GM21526 (cell line): Measurements from ENCODE around the gene FAM124A.

Experiments used
- ATAC-seq: cut with Tn5 transposase; IDR thresholded peaks from one replicate; pipeline ENCODE4 v1.9.1; 2021; ENCODE audit warnings: moderate library complexity; ENCODE audit not compliant: unreplicated experiment, low FRiP score

Gene FAM124A, protein sequence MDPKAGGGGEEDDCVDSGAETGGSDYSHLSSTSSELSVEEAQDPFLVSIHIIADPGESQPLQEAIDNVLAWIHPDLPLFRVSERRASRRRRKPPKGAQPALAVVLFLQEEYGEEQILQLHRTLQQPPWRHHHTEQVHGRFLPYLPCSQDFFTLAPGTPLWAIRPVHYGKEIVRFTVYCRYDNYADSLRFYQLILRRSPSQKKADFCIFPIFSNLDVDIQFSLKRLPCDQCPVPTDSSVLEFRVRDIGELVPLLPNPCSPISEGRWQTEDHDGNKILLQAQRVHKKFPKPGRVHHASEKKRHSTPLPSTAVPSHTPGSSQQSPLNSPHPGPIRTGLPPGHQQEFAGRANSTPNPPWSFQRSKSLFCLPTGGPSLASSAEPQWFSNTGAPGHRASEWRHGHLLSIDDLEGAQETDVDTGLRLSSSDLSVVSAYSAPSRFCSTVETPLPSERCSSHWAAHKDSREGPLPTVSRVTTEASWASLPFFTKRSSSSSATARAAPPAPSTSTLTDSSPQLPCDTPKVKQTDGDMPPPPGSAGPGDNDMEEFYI

DNA sequence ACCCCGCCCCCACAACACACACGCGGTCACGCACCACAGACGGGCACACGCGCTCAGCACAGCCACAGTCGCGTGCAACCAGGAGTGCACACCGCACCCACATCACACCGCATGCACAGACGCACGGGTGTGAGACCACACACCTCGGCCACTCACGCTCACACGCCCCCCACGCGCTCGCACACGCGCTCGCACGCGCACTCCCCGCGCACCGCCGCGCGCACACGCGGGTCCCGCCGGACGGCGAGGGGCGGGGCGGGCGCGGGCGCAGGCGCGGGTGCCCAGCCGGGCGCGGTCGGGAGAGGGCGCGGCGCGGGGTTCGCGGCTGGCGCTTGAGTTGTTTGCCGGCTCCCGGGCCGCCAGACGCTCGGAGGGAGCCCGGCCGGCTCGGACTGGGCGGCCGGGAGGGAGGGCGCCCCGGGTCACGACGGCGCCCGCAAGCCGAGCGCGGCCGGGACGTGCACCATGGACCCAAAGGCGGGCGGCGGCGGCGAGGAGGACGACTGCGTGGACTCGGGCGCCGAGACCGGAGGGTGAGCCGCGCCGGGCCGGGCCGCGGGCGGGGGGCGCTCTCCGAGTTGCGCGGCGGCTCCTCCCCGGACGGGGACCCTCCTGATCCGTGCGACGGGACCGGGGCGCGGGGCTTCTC is at the start of gene FAM124A:
FAM124A (plus strand) TSS at position 362 of the 649 bp plus-strand sequence; CDS start at position 466, 104 bp downstream.
- ATAC-seq: peak; percentile 86

DNA sequence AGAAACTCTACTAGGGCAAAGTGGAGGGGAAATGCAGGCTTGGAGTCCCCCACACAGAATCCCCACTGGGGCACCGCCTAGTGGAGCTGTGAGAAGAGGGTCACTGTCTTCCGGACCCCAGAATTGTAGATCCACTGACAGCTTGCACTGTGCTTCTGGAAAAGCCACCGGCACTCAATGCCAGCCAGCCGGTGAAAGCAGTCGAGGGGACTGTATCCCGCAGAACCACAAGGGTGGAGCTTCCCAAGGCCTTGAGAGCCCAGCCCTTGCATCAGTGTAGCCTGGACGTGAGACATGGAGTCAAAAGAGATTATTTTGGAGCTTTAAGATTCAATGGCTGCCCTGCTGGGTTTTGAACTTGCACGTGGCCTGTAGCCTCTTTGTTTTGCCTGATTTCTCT is 47.2 kb upstream of the FAM124A start:
- no peak for ATAC-seq

- ATAC-seq: no peak
Observed at GRCh38 chr13:51175639-51176038, 46.6 kb upstream of the FAM124A start.

DNA sequence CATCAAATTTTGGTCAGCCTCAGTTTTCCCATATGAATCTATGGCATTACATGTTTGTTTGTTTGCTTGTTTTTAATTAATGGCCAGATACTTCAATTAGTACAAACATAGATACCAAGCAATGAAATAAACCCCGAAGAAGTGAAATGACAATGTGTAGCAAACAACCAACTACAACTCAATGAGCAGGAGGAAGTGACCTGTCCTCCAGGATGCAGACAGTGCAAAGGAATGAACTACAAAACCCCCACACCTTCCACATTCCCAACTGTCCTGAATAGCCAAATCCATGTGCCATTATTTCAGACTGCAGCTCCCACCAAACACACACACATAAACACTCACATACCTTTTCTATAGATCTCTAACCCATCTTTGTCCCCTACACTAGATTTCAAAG is 45.0 kb upstream of the FAM124A start:
- ATAC-seq: no peak

DNA sequence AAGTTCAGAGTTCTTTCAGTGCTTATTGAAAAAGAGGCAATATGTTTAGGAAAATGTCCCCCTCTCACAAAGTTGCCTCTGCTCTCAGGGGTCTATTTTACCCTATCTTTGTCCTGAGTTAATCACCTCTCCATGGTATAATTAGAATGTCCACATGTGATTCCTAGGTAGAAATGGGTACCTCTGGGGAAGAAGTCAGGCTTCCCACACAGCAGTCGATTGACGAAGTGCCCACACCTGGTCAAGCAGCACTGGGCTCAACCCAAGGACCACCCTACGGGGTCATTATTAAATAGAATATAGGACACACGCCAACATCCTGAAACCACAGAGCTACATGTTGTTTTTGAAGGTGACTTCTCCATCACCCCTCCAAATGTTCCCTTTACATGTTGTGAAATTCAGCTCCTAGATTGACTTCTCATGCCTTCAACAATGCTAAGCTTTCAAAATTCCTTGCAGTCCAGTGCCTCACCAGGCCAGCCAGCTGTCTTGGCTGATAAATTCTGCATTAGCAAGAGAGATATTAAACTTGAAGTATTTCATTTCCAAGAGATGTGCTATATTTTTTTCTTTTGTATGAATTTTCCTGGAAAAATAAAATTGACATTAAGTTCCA is 43.6 kb upstream of the FAM124A start:
- no peak for ATAC-seq

DNA sequence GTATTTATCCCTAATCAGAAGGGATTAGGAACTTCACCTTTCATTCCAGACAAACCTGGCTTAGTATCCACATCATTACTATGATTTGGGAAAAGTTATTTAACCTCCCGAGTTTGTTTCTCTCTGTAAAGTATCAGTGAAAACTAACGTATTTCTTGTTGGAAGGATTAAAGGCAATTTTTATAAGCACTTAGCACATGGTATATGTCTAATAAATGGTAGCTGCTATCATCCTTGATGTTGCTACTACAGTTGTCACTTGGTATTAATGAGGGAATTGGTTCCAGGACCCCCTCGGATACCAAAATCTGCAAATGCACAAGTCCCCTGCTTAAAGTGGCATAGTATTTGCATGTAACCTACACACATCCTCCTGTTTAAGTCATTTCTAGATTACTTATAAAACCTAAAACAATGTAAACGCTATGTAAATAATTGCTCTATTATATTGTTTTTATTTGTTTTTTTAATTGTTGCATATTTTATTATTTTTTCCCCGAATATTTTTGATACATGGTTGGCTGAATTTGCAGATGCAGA is 42.7 kb upstream of the FAM124A start:
- no peak for ATAC-seq

DNA sequence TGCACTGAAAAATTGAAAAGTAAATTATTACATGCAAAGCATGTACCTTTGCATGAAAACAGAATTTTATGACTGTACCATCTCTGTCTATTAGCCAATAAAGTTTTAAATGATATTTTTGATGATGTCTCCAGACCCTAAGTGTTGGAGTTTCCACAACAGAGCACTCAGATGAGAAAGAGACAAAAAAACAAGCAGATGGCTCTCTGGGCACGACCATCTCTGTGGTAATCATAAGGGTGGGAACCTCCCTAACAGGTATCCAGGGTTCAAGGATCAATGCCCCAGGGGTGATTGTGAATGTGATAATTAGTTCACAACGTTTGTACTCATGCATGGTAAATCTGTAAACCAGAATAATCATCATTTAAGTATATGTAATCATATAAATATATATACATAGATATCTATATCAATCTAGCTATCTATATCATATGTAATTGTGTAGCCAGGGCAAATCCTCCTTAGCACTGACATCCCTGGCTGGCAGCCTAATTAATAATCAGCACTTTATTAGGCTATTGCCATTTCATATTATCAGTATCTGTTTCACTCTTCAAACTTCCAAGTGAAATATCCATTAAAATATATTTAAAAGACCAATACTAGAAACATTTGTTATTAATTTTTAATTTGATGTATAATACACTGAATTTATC is 41.2 kb upstream of the FAM124A start:
- no peak for ATAC-seq

DNA sequence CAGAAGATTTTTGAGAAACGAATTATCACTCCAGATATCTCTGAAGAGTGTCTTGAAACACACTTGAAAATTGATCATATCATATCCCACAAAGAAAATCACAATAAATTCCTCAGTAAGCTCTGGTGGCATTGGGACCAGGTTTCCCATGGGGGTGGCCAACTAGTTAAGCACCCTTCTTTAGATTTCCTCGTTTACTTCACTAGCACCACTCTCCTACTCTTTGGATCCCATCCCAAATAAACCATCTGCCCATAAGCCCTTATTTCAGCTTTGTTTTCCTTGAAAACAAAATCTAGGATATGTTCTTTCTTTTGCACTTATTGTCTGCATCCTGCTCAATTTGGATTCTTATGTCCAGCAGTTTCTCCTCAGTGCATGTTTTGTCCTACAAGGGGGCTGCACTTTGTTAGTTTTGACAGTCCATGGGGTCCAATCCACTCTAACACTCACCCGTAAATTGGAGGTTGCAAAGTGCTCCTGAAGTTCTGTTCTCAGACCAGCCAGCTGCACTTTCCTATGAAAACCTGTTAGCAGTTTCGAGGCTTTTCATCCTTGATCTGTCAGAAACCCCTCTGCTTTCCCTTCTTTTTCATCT is 40.3 kb upstream of the FAM124A start:
- ATAC-seq: no peak

- no peak for ATAC-seq
Observed at GRCh38 chr13:51191743-51192142, 30.5 kb upstream of the FAM124A start.

DNA sequence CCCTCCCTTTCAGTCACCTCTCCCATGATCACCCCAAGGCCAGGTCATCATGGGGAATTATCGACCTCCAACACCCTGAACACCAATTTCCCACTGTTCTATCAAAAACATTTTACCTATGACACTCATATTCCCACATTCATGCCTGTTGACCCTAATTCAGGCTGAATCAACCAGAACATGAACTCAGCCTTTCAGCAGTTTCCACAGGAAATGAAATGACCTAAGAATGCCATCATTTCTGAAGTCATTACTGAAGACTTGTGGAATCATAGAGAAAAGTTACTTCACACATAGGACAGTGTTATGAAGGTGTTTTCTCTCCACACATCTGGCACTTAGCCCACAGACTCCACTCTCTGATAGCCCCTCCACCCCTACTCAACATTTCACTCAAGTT is 29.9 kb upstream of the FAM124A start:
- no peak for ATAC-seq

DNA sequence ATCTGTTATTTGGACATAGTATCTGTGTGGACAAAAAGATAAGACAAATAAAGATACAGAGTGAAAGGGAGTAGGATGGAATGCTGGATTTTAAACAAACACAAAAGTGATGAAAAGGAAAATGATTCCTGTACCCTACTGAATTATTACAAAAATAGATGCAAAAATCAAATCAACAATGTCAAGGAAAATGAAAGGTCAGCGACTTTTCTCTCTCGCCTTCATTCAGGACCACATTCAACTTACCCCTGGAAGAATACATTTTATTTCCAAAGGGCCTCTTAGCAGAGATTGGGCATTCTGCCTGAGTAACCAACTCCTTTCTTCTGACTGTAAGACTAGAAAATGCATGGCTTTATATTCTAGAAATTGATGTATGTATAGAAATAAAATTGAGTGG is 28.8 kb upstream of the FAM124A start:
- no peak for ATAC-seq

DNA sequence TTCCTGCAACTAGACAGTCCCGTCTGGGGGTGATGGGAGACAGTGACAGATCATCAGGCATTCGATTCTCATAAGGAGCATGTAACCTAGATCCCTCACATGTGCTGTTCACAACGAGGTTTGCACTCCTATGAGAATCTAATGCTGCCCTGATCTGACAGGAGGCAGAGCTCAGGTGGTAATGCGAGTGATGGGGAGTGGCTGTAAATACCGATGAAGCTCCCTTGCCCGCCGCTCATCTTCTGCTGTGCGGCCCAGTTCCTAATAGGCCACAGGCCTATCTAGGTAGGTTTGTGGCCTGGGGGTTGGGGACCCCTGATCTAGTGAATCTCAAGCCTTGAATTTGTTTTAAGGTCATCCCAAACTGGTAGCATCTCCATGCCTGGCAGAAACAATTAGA is 27.3 kb upstream of the FAM124A start:
- no peak for ATAC-seq

- ATAC-seq: no peak
Observed at GRCh38 chr13:51201886-51202285, 20.3 kb upstream of the FAM124A start.

- ATAC-seq: no peak
Observed at GRCh38 chr13:51202477-51203046, 19.6 kb upstream of the FAM124A start.

GRCh38 chr13:51206584-51206983 is 15.6 kb upstream of the FAM124A start:
- ATAC-seq: no peak

DNA sequence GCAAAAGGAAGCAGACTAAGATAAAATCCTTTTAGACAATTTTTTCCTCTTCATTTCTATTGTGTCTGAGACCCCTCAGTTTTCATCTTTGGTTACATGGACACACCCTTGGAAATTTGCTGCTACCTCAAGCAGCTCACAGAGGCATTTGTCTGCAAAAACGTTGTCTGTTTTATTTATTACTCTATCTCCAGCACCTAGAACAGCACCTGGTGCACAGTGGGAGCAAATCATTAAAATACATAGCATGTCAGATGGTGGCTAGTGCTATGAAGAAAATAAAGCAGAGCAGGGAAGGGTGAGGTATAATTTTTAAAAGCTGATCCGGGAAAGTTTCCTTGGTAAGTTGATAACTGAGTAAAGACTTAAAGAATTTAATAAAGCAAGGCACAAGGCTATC is 14.3 kb upstream of the FAM124A start:
- ATAC-seq: no peak

DNA sequence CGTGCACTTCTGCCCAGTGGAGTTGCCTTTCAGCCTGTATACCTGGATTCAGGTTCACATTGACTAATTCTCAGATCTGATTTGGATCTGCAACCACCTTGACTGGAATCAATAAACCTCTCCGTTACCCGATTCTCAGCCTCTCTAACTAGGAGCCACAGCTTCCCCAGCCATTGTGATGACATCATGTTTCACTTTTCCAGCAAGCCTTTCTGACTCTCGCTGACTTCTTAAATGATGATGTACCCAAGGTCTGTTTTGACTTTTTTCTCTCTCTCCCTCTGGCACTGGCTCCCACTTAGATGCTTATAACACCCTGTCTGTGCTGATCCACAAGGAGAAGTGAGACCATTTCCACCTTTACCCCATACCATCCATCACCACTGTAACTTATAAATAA is 13.5 kb upstream of the FAM124A start:
- no peak for ATAC-seq

GRCh38 chr13:51211910-51212309 is 10.3 kb upstream of the FAM124A start:
- ATAC-seq: no peak

DNA sequence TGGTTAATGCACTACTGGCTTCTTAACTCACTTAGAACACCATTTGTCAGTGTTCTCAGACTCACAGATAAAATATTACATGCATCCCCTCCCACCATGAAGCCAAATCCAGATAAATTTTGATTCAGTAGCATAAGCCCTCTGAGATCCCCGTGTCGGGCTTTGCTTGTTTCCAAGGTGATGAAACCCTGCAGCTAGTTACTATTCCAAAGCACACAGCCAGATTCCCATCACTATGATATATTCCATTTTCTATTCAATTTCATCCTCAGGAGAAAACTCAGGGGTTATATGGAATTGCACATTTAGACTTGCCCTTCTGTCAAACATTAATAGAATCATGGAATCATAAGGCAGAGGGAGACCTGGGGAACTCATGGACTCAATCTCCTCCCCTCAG is 9.4 kb upstream of the FAM124A start:
- ATAC-seq: no peak

GRCh38 chr13:51213173-51213728 is 8.9 kb upstream of the FAM124A start:
- no peak for ATAC-seq
